Tongue (tissue), 2 donors: ENCODE data around the gene CGA. TPM values are rescaled to one million over a fixed set of nuclear protein-coding genes. Genes with fewer than 3 reads are reported as not detected.

Experiments
- DNase-seq: peaks from one replicate; pipeline ENCODE4 v3.0.0-alpha.2; 2015
- total RNA-seq: library from RNA; depleted of rRNA; stranded (reverse); fragments of >200 nt; gene quantifications from one replicate; pipeline ENCODE4 v1.2.3, GENCODE V29; 2014

Gene CGA
- total RNA-seq, 1 donor from 2014 or later: 1.9 TPM

DNA sequence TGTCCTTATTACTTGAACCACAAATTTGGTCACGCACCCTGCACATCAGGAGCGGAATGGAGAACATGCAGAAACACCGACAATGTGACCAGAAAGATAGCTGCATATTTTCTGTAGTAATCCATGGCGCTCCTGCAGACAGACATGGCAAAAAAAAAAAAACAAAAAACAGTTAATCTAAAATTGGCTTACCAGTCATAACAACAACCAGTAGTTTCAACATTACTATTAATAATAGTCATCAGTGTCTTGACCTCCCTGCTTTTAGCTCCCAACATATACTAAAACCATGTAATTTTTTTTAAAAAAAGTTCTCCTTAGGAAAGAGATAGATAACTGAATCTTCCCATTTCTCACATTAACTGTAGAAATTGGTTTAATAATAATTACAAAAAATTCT, 6.8 kb downstream of the CGA start:
- DNase-seq: no peak

DNA sequence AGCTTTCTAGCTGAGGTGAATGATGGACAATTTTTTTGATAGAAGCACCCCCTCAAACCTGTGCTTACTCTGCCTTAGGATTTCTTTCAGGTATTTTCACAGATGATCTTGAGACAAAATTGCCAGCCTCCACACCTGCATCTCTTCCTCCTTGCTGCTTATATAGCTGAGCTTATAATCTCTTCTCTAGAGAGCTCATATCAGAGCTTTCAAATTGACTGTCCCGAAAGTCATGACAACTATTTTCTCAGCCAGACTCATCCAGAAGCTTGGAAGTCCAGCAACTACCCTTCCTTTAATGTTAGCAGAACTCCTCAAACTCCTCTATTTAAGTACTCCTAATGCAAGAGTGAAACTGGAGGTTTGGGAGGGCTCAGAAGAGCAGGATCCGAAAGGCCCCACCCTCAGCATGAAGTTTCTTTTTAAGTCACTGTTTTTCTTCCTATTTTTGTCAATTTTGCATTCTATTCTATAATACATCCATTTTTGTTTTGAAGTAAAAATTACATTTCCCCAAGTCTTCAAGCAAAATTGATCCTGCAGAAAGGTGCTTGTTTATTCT, 12.7 kb downstream of the CGA start:
- DNase-seq: no peak

DNA sequence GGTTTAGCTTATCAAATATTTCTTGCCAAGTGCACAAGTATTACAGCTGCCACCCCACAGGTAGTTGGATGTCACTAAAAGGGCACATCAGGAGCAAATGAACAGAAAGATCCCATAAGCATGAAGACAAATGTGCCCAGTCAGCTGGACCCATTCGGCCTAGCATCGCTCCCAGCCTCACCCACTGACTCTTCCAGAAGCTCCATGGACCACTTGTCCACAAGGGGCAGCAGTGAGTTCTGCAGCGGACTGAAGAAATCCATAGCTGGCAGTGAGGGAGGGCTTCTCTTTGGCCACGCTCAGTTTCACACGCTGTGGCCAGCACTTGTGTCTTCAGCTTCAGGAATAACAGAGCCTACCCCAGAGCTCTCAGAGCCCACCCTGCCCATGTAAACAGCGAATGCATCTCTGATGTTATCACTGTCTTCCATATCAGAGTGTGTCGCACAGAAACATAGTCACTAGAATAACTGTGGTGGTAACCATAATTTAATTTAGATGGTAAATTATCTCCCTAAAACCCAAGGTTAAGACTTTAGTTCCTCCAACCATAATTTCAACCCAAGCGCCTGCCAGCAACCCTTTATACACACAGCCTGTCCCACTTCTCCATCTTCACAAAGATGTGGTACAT, 15.8 kb downstream of the CGA start:
- peak; percentile 78 for DNase-seq

DNA sequence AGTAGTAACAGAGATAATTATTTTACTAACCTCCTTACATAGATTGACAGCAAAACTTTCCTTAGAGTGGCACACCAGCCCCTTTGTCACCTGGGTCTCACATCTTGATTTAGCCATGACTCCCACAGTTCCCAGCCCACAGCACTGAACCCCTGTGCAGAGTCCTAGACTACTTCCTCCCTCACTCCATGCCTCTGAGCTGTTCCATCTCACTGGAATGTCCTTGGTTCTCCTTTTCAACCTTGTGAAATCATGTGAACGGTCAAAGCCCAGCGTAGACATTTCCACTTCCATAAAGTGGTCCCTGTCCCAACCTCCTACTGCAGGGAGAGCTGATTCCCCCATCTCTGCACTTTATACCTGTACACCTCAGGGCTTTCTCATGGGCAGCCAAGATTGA, 19.7 kb downstream of the CGA start:
- no peak for DNase-seq

DNA sequence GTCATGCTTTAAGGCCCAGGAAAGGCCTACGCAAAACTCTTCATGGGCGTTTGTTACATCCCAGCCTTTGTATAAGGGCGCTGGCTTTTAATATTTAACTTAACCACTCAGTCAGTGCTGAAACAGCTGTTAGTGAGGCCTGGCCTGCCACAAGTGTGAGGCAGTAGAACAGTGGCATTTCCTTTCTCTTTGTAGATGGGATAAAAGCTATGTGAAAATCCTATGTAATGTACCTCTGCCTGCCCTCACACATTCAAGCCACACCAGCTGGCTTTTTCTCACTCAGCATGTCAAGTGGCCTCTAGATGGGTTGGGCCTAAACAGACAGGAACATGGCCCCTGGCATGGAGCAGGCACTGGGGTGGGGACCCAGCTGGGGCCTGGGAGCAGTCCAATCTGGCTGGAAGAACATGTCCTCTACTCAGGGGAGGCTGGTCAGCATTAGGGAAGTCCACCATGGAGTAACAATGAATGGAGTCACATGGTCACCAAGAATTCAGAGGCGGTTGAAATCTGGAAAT, 20.7 kb downstream of the CGA start:
- DNase-seq: peak; percentile 72

DNA sequence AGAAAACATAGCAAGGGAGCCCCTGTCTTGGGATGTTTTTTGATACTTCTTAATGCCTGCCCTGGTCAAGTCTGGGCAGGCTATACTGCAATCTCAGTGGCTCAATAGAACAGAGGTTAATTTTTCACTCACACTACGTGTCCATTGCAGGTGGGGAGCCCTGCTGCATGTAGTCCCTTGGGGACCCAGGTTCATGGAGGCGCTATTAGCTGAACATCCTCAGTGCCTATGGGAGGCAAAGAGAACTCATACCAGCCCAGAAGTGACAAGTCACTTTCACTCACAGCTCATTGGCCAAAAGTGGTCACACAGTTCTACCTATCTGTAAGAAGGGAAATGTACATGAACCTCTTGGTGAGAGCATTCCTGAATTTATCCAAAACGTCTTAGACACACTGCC, 23.2 kb downstream of the CGA start:
- no peak for DNase-seq

DNA sequence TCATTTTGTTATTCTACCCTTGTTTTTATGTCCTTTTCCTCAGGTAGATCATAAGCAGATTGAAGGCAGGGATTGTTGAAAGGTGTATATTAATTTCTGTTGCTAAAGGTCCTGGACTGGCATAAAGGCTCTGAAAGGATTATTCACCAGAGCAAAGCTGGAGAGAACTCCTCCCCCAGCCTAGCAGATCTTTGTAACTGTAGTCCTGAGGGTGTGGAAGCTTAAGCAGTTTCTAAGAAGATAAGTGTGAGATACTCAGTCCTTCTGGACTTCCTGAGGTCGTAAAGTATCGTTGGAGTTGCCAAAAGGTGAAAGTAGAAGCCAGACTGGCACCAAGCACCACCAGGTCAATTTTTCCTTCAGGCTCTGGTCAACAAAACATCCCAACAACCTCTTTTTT, 24.2 kb downstream of the CGA start:
- no peak for DNase-seq

DNA sequence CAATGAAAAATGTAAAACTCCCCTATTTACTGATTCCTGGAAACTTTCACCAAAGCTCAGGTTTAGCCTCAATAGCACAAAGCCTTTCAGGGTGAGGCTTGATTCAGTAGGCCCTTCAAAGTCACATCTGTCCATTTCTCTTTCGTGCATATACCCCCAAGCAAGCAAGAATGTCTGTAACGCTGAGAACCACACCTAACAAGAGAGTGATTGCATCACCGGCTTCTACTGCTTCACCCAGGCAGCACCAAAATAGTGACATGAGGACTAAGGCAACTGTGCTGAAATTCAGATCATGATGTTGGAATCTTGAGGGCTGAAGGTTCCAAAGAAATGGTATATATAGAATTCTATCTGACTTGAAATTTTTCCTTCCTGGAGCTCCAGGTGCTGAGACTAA, 26.1 kb downstream of the CGA start:
- no peak for DNase-seq

DNA sequence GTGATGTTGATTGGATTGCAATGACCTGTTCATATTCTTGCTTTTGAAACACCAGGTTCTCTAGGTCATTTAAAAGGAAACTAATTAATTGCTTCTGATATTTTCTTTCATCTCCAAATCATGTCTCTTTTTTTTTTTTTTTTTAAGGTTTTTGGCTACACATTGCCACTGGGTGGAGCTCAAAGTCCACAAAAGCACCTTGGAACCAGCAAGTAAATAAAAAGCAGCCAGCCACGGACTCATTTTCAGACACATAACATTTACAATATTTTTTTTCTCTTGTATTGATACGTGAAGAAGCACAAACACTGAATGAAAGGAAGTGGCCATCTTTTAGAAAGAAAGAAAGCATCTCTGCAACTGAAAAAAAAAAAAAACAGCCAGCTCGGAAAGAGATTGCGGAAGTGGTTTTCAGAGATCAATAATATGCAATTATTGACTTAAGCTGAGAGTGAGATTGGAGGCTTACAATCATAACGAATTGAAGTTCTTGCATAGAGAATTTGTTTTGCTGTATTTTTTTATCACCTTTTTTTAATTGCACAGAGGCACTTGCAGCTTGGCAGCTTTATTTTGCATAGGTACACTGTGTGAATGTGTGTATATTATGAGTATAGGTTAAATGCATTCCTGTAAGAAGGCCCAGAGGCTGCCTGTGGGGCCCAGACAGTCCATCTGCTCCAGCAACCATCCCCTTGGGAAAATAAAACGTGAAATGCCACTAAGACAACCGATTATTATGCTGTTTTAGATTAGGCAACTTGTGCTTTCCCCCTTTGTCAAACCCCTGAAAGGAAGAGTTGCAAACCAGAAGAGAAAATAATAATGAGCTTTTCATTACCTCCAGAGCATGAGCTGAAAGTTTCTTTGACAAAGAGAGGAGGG, 28.2 kb downstream of the CGA start:
- peak; percentile 80 for DNase-seq

DNA sequence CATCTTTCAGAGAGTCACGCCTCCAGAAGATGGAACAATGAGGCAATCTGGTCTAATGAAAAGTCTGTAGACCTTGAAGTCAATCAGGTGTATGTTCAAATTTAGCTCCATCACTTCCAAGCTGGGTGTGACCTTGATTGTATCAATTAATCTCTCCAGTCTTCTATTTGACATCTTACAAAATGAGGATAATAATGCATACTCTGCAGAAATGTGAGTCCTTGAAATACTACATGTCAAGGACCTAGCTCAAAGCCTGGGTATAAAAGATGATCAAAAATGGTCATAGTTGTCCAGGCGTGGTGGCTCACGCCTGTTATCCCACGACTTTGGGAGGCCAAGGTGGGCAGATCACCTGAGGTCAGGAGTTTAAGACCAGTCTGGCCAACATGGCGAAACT, 29.8 kb downstream of the CGA start:
- no peak for DNase-seq

DNA sequence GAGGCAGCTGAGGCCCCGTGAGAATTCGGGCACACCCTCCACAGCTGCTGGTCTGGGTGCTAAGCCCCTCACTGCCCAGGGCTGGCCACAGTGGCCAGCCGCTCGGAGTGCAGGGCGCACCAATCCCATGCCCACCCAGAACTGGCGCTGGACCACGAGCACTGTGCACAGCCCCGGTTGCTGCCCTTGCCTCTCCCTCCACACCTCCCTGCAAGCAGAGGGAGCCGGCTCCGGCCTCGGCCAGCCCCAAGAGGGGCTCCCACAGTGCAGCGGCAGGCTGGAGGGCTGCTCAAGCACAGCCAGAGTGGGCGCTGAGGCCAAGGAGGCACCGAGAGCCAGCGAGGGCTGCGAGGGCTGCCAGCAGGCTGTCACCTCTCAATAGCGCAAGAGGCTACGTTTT, 35.0 kb downstream of the CGA start:
- no peak for DNase-seq

DNA sequence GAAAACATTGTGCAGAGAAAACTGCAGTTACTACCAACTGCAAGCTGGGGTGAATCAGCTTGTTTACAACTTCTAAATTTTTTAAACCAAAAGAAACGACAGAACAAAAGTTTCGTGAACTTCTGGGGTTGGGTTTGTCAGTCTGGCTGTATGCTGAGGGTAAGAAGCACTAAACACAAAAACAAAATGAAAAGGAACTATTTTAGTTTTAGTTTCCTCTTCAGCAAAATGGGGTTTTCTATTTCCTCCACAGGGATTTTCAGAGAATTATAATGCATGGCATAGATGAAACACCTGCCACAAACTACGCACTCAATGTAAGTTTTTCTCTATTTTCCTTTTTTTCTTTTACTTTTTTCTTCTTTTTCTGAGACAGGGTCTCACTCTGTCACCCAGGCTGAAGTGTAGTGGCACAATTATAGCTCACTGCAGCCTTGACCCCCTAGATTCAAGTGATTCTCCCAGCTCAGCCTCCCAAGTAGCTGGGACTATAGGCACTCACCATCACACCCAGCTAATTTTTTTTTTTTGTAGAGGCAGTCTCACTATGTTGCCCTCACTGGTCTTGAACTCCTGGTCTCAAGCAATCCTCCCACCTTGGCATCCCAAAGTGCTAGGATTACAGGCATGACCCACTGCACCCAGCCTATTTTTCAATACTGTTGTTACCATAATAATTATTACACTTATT, 40.6 kb downstream of the CGA start:
- no peak for DNase-seq

DNA sequence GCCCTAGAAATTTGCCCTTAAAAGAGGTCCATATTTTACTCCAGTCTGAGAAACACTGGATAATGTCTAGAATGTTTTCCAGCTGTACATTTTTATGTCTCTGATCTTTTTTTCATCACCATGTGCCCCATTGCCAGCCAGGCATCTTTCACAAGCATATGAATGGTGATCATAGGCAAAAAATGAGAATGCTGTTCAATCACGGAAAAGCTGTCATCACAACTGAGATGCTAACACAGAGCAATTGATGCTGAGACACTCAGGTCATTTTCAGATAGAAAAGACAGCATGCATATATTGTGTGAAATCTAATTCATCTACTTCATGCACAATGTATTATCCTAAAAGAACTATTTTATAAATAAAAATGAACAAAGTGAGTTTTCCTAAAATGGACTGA, 41.6 kb downstream of the CGA start:
- DNase-seq: no peak

DNA sequence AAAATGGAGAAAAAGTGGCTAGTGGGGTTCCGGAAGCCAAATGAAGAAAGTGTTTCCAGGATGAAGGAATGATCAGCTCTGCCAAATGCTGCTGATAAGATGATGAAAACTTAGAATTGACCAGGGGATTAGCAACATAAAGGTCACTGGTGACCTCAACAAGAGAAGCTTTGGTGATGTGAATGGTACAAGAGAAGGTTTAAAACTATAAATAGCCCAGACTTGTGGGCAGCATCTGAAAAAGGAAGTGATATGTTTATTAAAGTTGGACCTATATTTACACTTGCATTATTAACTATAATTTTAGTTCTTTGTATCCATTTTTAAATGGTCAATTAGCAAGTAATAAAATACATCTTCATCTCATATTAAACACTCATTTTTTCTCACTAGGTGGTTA, 45.1 kb downstream of the CGA start:
- no peak for DNase-seq

DNA sequence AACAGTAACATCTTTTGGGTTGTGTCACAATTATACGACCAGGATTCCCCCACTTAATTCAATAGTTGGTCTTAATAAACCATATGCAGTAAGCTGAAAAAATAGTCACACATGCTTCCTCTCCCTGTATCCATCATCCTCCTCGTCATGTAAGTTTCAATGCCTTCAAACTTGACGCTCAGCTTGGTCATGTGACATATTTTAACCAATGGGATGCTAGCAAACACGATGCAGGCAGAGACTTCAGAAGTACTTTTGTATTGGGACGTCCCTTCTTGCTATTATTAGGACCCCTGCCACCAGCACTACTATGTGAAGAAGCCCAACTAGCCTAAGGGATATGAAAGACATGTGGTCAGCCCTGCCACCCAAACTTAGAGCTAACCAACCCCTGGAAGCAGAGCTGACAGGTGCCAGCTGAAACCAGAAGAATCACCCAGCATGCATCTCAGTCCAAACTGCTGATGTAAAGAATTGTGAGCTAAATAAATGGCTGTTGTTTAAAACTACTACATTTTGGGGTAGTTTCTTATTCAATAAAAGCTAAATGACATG, 49.3 kb downstream of the CGA start:
- no peak for DNase-seq

DNA sequence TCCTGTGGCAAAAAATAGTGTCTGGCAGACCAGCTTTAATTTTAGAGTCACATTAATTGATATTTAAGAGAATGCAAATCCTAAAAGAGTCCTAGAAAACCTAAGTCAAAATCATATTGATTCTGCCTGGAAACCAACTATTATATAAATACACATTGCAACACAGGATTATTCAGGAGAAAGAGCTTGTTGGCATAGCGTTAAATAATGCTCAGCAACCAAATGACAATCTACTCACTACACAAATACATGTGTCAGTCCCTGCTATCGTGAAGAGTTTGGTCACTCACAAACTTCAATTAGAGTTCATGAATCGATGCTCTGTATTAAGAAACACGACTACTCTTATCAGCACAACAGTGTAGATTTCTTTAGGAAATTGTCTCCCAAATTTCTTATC, 54.2 kb downstream of the CGA start:
- DNase-seq: no peak

Other genes with a start within 250 kb of the CGA start
- not detected for gene HTR1E, start 157.6 kb downstream of the CGA start, total RNA-seq
- 72.2 TPM for gene ZNF292, start 60.5 kb upstream of the CGA start, total RNA-seq
- gene SMIM8, start 227.5 kb upstream of the CGA start, total RNA-seq: 15.5 TPM
- gene GJB7, start 234.2 kb upstream of the CGA start, total RNA-seq: not detected
- 2.7 TPM for gene C6orf163, start 249.7 kb upstream of the CGA start, total RNA-seq